ENCODE measurements around the gene CKLF. TPM values are rescaled to one million over a fixed set of nuclear protein-coding genes. Genes with fewer than 3 reads are reported as not detected.
A peak's percentile ranks its signal among the peaks of the same experiment; 100 is the strongest.

The CKLF gene
- total and polyA plus RNA-seq, 7 experiments from 2014 or later: 24.1 to 160 (median 45.9) TPM

DNA sequence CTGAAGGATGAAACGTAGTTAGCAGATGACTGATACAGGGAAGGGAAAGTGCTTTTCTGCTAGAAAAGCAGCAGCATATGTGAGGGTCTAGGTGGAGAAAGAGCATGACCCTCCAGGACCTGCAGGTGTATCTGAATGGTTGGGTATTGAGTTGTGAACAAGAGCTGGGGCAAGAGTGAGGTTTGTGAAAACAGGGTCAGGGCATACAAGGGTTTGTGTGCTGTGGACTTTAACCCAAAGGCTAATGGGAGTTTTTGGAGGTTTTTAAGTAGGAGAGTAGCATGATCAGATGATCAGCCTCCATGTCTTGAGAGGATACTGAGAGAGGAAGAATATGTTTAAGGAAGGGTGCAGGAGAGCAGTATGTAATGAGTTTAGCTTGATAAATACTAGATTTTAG, 7.7 kb downstream of the CKLF start:
- H3K9me3 Mint-ChIP-seq: no peaks in the 10 kb centered on the region
- Histone ChIP-seq H3K9me3 (ENCODE audit: control insufficient read depth in 2 of 3, low read length in 3 of 3) (no peaks in the 10 kb centered on the region), H3K27me3 (ENCODE audit: control insufficient read depth in 2 of 2, insufficient read depth in 2 of 2, low read length in 2 of 2) (no peaks in the 10 kb centered on the region), H3K27ac (ENCODE audit: low read depth, low read length) (no peak overlapping the region), H3K4me3 (ENCODE audit: low read length) (no peak overlapping the region), H3K36me3 (ENCODE audit: control insufficient read depth in 2 of 3, insufficient read depth in 3 of 3, low read length in 3 of 3) (peaks cover 0 to 27% (median 4%) of the 10 kb centered on the region in 3 experiments), H3K4me1 (ENCODE audit: control insufficient read depth in 2 of 2, insufficient read depth in 2 of 2, low read length in 2 of 2) (peaks cover 24 to 62% of the 10 kb centered on the region in 2 donors)
- peaks cover 46 to 82% (median 61%) of the 10 kb centered on the region in 7 donors for H3K4me1 Mint-ChIP-seq
- no peak for ATAC-seq
- peak overlapping the region in 2 of 10 donors; percentile 7 to 49 for H3K4me3 Mint-ChIP-seq
- intact Hi-C loops (cut with micrococcal nuclease): loop anchor here (1.0 to 5.0 kb wide), 3 partner anchors 12 to 192 kb away; partner anchors contain the start of gene DYNC1LI2 (in 1 of the 2)
- no peak for DNase-seq
- ChIA-PET POLR2A (interaction anchor here (0.7 to 0.8 kb wide), 3 partner anchors 9 to 35 kb away, joined by 3 to 4 read pairs (median 3); no protein-coding TSS in a partner anchor), CTCF (interaction anchor here (0.6 to 1.8 kb wide), 9 partner anchors 12 to 153 kb away, joined by 3 to 5 read pairs (median 4); no protein-coding TSS in a partner anchor)
- peak overlapping the region; percentile 29 to 90 (median 58) for H3K27ac Mint-ChIP-seq
- peaks cover 0 to 47% (median 4%) of the 10 kb centered on the region in 5 donors for H3K36me3 Mint-ChIP-seq
- no peaks in the 10 kb centered on the region for H3K27me3 Mint-ChIP-seq

DNA sequence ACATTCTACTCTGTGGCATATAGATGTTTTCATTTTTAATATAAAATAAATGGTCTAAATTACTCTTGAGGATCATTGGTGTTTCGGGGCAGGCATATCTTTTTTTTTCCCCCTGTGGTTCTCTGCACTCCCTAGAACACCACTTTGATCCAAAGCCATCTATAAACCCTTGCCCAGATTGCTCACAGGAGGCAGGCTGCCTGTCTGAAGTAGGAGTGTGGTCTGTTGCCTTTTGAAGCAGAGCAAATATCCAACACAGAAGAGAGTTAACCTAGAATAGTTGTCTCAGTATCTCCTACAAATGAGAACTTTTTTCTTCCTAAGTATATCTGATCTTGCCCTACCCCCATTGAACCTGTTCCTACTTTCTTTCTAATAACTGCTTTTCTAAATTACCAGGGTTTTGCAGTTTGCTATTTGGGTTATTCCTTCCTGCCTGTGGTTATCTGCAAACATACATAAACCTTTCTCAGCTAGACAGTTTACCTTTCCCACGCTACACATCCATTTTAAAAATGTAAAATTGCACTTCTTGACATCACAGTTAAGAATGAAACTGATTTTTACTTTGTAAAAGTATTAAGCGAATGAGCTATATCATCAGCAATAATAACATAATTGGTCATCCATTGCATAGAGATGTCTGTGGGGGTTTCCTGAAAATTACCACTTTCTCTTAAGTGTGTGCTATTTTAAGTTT, 9.2 kb downstream of the CKLF start:
- Mint-ChIP-seq H3K27me3 (no peaks in the 10 kb centered on the region), H3K4me3 (peak overlapping the region in 1 of 10 donors; percentile 63), H3K27ac (peak overlapping the region; percentile 12 to 89 (median 71)), H3K4me1 (peaks cover 34 to 67% (median 47%) of the 10 kb centered on the region in 7 donors), H3K9me3 (no peaks in the 10 kb centered on the region), H3K36me3 (peaks cover 4 to 47% (median 11%) of the 10 kb centered on the region in 5 donors)
- Histone ChIP-seq H3K36me3 (ENCODE audit: control insufficient read depth in 2 of 3, insufficient read depth in 3 of 3, low read length in 3 of 3) (peaks cover 4 to 39% (median 6%) of the 10 kb centered on the region in 3 experiments), H3K9me3 (ENCODE audit: control insufficient read depth in 2 of 3, low read length in 3 of 3) (no peaks in the 10 kb centered on the region), H3K27me3 (ENCODE audit: control insufficient read depth in 2 of 2, insufficient read depth in 2 of 2, low read length in 2 of 2) (no peaks in the 10 kb centered on the region), H3K27ac (ENCODE audit: low read depth, low read length) (peak overlapping the region; percentile 37), H3K4me3 (ENCODE audit: low read length) (no peak overlapping the region), H3K4me1 (ENCODE audit: control insufficient read depth in 2 of 2, insufficient read depth in 2 of 2, low read length in 2 of 2) (peaks cover 22 to 53% of the 10 kb centered on the region in 2 donors)
- DNase-seq: no peak
- POLR2A ChIA-PET: interaction anchor here (3.4 to 3.6 kb wide), 2 partner anchors 9 to 42 kb away, joined by 18 to 28 read pairs; partner anchors contain the start of genes CKLF and CMTM3
- no peak for ATAC-seq
- CTCF ChIA-PET: interaction anchor here (0.5 to 4.2 kb wide), 13 partner anchors 10 to 314 kb away, joined by 3 to 26 read pairs (median 5); partner anchors contain the start of genes CKLF, CMTM3 and TK2
- intact Hi-C loops (cut with micrococcal nuclease): loop anchor here (1.0 to 5.0 kb wide), 8 partner anchors 15 to 307 kb away; partner anchors contain the start of genes CMTM3 (in 2 of the 2) and DYNC1LI2 (in 1 of the 2)

DNA sequence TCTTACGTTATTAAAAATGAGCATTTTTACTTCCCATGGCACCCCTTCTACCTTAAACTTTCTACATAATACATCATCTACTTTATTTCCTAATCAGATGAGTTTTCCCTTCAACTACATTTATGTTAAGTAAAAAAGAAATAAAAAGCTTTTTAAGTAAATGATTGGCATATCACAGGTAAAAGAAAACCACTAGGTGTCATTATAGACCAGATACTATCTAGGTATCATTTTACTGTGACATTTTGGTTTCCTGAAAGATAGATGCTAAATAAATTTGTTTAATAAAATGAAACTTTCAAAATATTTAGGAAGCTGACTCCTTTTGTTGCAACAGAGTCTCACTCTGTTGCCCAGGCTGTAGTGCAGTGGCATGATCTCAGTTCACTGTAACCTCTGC, 10.0 kb downstream of the CKLF start:
- H3K4me3 ChIP-seq (ENCODE audit: low read length): no peak overlapping the region
- H3K27ac ChIP-seq (ENCODE audit: low read depth, low read length): no peak overlapping the region
- DNase-seq: peak in 4 of 9 donors; percentile 21 to 53 (median 34)
- Mint-ChIP-seq H3K36me3 (peaks cover 1 to 55% (median 14%) of the 10 kb centered on the region in 5 donors), H3K9me3 (peaks cover 0 to 4% (median 0%) of the 10 kb centered on the region in 11 donors), H3K27ac (peak overlapping the region in 5 of 9 donors; percentile 14 to 71 (median 26)), H3K27me3 (no peaks in the 10 kb centered on the region), H3K4me1 (peaks cover 31 to 67% (median 41%) of the 10 kb centered on the region in 7 donors), H3K4me3 (no peak overlapping the region)
- H3K27me3 ChIP-seq (ENCODE audit: control insufficient read depth in 2 of 2, insufficient read depth in 2 of 2, low read length in 2 of 2): no peaks in the 10 kb centered on the region
- no peaks in the 10 kb centered on the region for H3K9me3 ChIP-seq (ENCODE audit: control insufficient read depth in 2 of 3, low read length in 3 of 3)
- peak; percentile 60 for ATAC-seq
- POLR2A ChIA-PET: interaction anchor here (1.1 to 3.6 kb wide), 3 partner anchors 10 to 46 kb away, joined by 3 to 28 read pairs (median 18); partner anchors contain the start of genes CKLF and CMTM3
- intact Hi-C loops (cut with micrococcal nuclease): loop anchor here (1.0 to 5.0 kb wide), 8 partner anchors 14 to 306 kb away; partner anchors contain the start of genes CMTM3 (in 2 of the 2) and DYNC1LI2 (in 1 of the 2)
- H3K36me3 ChIP-seq (ENCODE audit: control insufficient read depth in 2 of 3, insufficient read depth in 3 of 3, low read length in 3 of 3): peaks cover 4 to 45% (median 6%) of the 10 kb centered on the region in 3 experiments
- H3K4me1 ChIP-seq (ENCODE audit: control insufficient read depth in 2 of 2, insufficient read depth in 2 of 2, low read length in 2 of 2): peaks cover 22 to 46% of the 10 kb centered on the region in 2 donors
- CTCF ChIA-PET: interaction anchor here (0.5 to 4.2 kb wide), 21 partner anchors 8 to 313 kb away, joined by 3 to 26 read pairs (median 5); partner anchors contain the start of genes CKLF, CMTM3 and TK2

- Histone ChIP-seq H3K4me3 (ENCODE audit: low read length) (no peak overlapping the region), H3K4me1 (ENCODE audit: control insufficient read depth in 2 of 2, insufficient read depth in 2 of 2, low read length in 2 of 2) (peaks cover 22 to 42% of the 10 kb centered on the region in 2 donors), H3K27me3 (ENCODE audit: control insufficient read depth in 2 of 2, insufficient read depth in 2 of 2, low read length in 2 of 2) (no peaks in the 10 kb centered on the region), H3K9me3 (ENCODE audit: control insufficient read depth in 2 of 3, low read length in 3 of 3) (no peaks in the 10 kb centered on the region), H3K27ac (ENCODE audit: low read depth, low read length) (no peak overlapping the region), H3K36me3 (ENCODE audit: control insufficient read depth in 2 of 3, insufficient read depth in 3 of 3, low read length in 3 of 3) (peaks cover 4 to 45% (median 6%) of the 10 kb centered on the region in 3 experiments)
- POLR2A ChIA-PET: interaction anchor here (0.7 to 3.6 kb wide), 5 partner anchors 11 to 45 kb away, joined by 3 to 28 read pairs (median 3); partner anchors contain the start of genes CKLF, CMTM2 and CMTM3
- Mint-ChIP-seq H3K4me3 (peak overlapping the region in 2 of 10 donors; percentile 10 to 27), H3K9me3 (peaks cover 0 to 4% (median 0%) of the 10 kb centered on the region in 11 donors), H3K36me3 (peaks cover 0 to 57% (median 17%) of the 10 kb centered on the region in 5 donors), H3K4me1 (peaks cover 28 to 66% (median 37%) of the 10 kb centered on the region in 7 donors), H3K27ac (peak overlapping the region in 5 of 9 donors; percentile 12 to 36 (median 26)), H3K27me3 (no peaks in the 10 kb centered on the region)
- no peak for DNase-seq
- CTCF ChIA-PET: interaction anchor here (0.7 to 4.2 kb wide), 21 partner anchors 9 to 305 kb away, joined by 3 to 26 read pairs (median 5); partner anchors contain the start of genes CKLF, CMTM3 and TK2
- ATAC-seq: no peak
- intact Hi-C loops (cut with micrococcal nuclease): loop anchor here (1.0 to 5.0 kb wide), 8 partner anchors 14 to 305 kb away; partner anchors contain the start of genes CMTM3 (in 2 of the 2) and DYNC1LI2 (in 1 of the 2)
Observed at GRCh38 chr16:66562986-66563385, 10.6 kb downstream of the CKLF start.

DNA sequence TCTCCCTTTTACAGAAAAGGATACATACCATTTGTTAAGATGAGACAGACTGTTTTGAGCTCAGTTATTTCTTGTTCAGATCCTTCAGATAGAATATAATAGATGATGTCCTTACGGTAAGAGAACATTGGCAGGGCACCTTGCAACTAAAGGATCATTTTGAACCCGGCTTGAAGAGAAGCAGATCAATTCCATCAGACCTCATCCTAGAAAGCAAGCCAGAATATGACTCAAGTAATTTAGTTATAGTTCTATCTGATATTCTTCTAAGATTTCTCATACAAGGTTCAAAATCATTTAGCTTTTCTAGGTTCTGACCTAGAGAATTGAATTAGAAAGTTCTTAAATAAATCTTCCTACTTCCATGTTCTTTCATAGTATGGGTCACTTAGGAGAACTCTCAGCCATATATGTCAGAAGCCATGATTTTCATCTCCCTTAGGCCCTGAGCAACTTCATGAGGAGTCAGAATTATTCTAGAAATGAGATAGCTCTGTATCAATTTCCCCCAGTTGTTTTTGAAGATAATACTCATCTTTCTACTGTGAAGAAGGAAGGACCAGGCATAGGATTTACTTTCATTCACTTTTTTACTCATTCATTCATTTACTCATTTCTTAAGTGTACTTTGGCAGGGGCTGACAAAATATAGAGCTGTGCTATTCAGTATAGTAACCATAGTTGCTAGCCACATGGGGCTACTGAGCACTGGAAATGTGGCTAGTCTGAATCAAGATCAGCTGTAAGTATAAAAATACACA, 11.4 kb downstream of the CKLF start:
- Histone ChIP-seq H3K4me1 (ENCODE audit: control insufficient read depth in 2 of 2, insufficient read depth in 2 of 2, low read length in 2 of 2) (peaks cover 22 to 37% of the 10 kb centered on the region in 2 donors), H3K27me3 (ENCODE audit: control insufficient read depth in 2 of 2, insufficient read depth in 2 of 2, low read length in 2 of 2) (no peaks in the 10 kb centered on the region), H3K4me3 (ENCODE audit: low read length) (no peak overlapping the region), H3K9me3 (ENCODE audit: control insufficient read depth in 2 of 3, low read length in 3 of 3) (no peaks in the 10 kb centered on the region), H3K27ac (ENCODE audit: low read depth, low read length) (no peak overlapping the region), H3K36me3 (ENCODE audit: control insufficient read depth in 2 of 3, insufficient read depth in 3 of 3, low read length in 3 of 3) (peaks cover 4 to 38% (median 6%) of the 10 kb centered on the region in 3 experiments)
- Mint-ChIP-seq H3K4me3 (no peak overlapping the region), H3K36me3 (peaks cover 0 to 53% (median 17%) of the 10 kb centered on the region in 5 donors), H3K9me3 (peaks cover 0 to 4% (median 0%) of the 10 kb centered on the region in 11 donors), H3K4me1 (peaks cover 28 to 59% (median 33%) of the 10 kb centered on the region in 7 donors), H3K27ac (peak overlapping the region in 7 of 9 donors; percentile 1 to 27 (median 21)), H3K27me3 (no peaks in the 10 kb centered on the region)
- intact Hi-C loops (cut with micrococcal nuclease): loop anchor here (2.0 to 5.0 kb wide), 3 partner anchors 13 to 189 kb away; partner anchors contain the start of gene DYNC1LI2 (in 1 of the 2)
- ChIA-PET POLR2A (interaction anchor here (0.6 to 3.6 kb wide), 8 partner anchors 12 to 108 kb away, joined by 3 to 28 read pairs (median 4); partner anchors contain the start of genes CKLF, CMTM2 and CMTM3), CTCF (interaction anchor here (0.9 to 4.2 kb wide), 17 partner anchors 10 to 304 kb away, joined by 3 to 26 read pairs (median 7); partner anchors contain the start of genes CKLF and TK2)
- ATAC-seq: no peak
- DNase-seq: no peak

All from naive thymus-derived CD4-positive, alpha-beta T cell (primary cell).